ENCODE measurements around the gene BCL2L1.

BCL2L1 gene

GRCh38 chr20:31667315-31668285 is 55.1 kb downstream of the BCL2L1 start:
- no peak overlapping the region for H3K9ac ChIP-seq (ENCODE audit: low read depth, low read length)
- 94% methylated on average over 14 of the region's 15 CpGs for WGBS
- peaks cover 16% of the 10 kb centered on the region for H3K36me3 ChIP-seq (ENCODE audit: insufficient read depth, low read length)
- no peak overlapping the region for H3K27ac ChIP-seq (ENCODE audit: low read depth, low read length)
- H3K9me3 ChIP-seq (ENCODE audit: insufficient read depth, low read depth, low read length): no peaks in the 10 kb centered on the region
- no peaks in the 10 kb centered on the region for H3K27me3 ChIP-seq (ENCODE audit: insufficient read depth, low read length)
- 0 out of 2 replicates have a peak, but pooled peaks cover 5% of the 10 kb centered on the region for H3K4me1 ChIP-seq (ENCODE audit: insufficient read depth, low read length)
- no peak overlapping the region for H3K4me3 ChIP-seq (ENCODE audit: low read length)

GRCh38 chr20:31666258-31667042 is 56.2 kb downstream of the BCL2L1 start:
- H3K27ac ChIP-seq (ENCODE audit: low read depth, low read length): no peak overlapping the region
- H3K9ac ChIP-seq (ENCODE audit: low read depth, low read length): no peak overlapping the region
- H3K4me3 ChIP-seq (ENCODE audit: low read length): no peak overlapping the region
- peaks cover 16% of the 10 kb centered on the region for H3K36me3 ChIP-seq (ENCODE audit: insufficient read depth, low read length)
- WGBS: 79% methylated on average over 7 of the region's 7 CpGs
- 0 out of 2 replicates have a peak, but pooled peaks cover 5% of the 10 kb centered on the region for H3K4me1 ChIP-seq (ENCODE audit: insufficient read depth, low read length)
- no peaks in the 10 kb centered on the region for H3K27me3 ChIP-seq (ENCODE audit: insufficient read depth, low read length)
- H3K9me3 ChIP-seq (ENCODE audit: insufficient read depth, low read depth, low read length): no peaks in the 10 kb centered on the region

DNA sequence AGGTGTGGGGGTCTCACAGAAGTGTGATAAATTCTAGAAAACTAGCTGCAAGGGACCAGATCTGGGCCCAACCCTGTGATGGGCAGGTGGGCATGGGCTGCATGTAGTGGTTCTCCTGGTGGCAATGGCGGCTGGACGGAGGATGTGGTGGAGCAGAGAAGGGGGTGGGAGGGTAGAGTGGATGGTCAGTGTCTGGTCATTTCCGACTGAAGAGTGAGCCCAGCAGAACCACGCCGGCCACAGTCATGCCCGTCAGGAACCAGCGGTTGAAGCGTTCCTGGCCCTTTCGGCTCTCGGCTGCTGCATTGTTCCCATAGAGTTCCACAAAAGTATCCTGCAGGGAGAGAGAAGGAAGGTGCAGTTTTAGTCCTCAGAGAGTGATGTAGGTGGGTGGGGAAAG is 56.9 kb downstream of the BCL2L1 start:
- Histone ChIP-seq H3K4me3 (ENCODE audit: low read length) (no peak overlapping the region), H3K4me1 (ENCODE audit: insufficient read depth, low read length) (0 out of 2 replicates have a peak, but pooled peaks cover 5% of the 10 kb centered on the region), H3K9ac (ENCODE audit: low read depth, low read length) (no peak overlapping the region), H3K36me3 (ENCODE audit: insufficient read depth, low read length) (peaks cover 14% of the 10 kb centered on the region), H3K9me3 (ENCODE audit: insufficient read depth, low read depth, low read length) (no peaks in the 10 kb centered on the region), H3K27me3 (ENCODE audit: insufficient read depth, low read length) (no peaks in the 10 kb centered on the region), H3K27ac (ENCODE audit: low read depth, low read length) (no peak overlapping the region)
- WGBS: 94% methylated on average over 10 of the region's 10 CpGs

DNA sequence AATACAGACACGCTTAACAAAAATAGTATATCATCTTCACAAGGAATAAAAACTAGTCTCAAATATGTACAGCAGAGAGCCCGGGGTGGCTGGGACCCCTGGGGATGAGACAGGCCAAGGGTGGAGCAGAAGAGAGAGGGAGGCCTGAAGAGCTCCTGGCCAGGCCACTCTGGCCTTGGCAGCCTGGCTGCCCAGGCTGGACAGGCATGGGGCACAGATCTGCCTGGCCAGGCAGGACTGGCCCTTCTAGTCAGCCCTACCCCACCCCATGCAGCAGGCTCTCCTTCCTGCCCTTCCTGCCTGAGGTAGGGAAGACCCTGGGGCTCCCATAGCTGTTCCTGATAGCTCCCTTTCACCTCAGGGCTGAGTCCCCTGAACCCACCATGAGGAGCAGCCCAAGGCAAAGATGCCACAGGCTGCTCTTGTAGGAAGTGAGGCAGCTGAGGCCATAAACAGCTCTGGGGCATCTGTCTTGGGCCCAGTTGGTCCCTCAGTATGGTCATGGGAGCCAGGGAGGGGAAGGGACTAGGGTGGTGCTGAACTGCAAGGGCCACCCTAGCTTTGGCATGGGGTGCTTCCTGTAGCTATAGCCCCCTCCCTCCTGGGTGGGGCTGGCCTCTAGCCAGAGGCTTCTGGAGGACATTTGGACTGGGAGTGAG is 57.8 kb downstream of the BCL2L1 start:
- Histone ChIP-seq H3K36me3 (ENCODE audit: insufficient read depth, low read length) (peaks cover 14% of the 10 kb centered on the region), H3K9me3 (ENCODE audit: insufficient read depth, low read depth, low read length) (no peaks in the 10 kb centered on the region), H3K9ac (ENCODE audit: low read depth, low read length) (no peak overlapping the region), H3K27ac (ENCODE audit: low read depth, low read length) (no peak overlapping the region), H3K4me1 (ENCODE audit: insufficient read depth, low read length) (0 out of 2 replicates have a peak, but pooled peaks cover 5% of the 10 kb centered on the region), H3K27me3 (ENCODE audit: insufficient read depth, low read length) (no peaks in the 10 kb centered on the region), H3K4me3 (ENCODE audit: low read length) (no peak overlapping the region)
- WGBS: 86% methylated on average over 2 of the region's 2 CpGs

DNA sequence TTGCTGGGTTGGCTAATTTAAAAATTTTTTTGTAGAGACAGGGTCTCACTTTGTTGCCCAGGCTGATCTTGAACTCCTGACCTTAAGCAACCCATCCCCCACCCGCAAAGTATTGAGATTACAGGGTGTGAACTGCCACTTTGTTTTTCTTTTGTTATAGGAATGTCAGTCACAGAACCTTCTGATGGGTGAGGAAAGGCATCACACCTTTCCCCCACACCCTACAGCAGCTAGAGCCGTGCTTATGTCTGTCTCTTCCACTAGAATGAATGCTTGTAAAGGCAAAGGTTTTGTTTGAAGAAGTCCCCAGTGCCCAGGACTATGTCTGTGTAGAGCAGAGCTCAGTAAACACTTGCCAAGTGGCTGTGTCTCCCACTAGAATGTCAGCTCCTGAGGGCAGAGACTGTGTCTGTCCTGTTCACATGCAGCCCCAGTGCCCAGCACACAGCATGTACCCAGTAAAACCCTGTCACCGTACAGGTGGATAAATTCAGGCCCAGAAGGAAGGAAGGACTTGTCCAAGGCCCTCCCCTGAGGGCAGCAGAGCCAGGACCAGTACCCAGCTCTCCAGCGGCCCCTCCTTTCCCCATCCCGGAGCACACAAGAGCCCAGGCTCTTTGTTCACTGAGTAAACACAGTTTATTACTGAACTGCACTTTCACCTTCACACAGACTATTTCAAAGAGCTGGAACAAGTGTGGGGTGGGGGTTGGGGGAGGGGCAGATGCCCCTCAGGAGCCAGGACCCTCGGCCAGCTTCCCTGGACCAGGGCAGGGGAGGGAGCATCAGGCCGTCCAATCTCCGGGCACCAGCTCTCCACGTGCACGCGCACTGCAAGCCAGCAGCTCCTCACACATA is 58.6 kb downstream of the BCL2L1 start:
- H3K36me3 ChIP-seq (ENCODE audit: insufficient read depth, low read length): peaks cover 14% of the 10 kb centered on the region
- no peaks in the 10 kb centered on the region for H3K9me3 ChIP-seq (ENCODE audit: insufficient read depth, low read depth, low read length)
- WGBS: 78% methylated on average over 10 of the region's 11 CpGs
- H3K27me3 ChIP-seq (ENCODE audit: insufficient read depth, low read length): no peaks in the 10 kb centered on the region
- no peak overlapping the region for H3K4me3 ChIP-seq (ENCODE audit: low read length)
- no peak overlapping the region for H3K9ac ChIP-seq (ENCODE audit: low read depth, low read length)
- 0 out of 2 replicates have a peak, but pooled peaks cover 5% of the 10 kb centered on the region for H3K4me1 ChIP-seq (ENCODE audit: insufficient read depth, low read length)
- no peak overlapping the region for H3K27ac ChIP-seq (ENCODE audit: low read depth, low read length)

- no peak overlapping the region for H3K4me3 ChIP-seq (ENCODE audit: low read length)
- H3K4me1 ChIP-seq (ENCODE audit: insufficient read depth, low read length): 0 out of 2 replicates have a peak, but pooled peaks cover 5% of the 10 kb centered on the region
- H3K27me3 ChIP-seq (ENCODE audit: insufficient read depth, low read length): no peaks in the 10 kb centered on the region
- peaks cover 14% of the 10 kb centered on the region for H3K36me3 ChIP-seq (ENCODE audit: insufficient read depth, low read length)
- no peak overlapping the region for H3K27ac ChIP-seq (ENCODE audit: low read depth, low read length)
- no peaks in the 10 kb centered on the region for H3K9me3 ChIP-seq (ENCODE audit: insufficient read depth, low read depth, low read length)
- H3K9ac ChIP-seq (ENCODE audit: low read depth, low read length): no peak overlapping the region
- WGBS: 91% methylated on average over 1 of the region's 2 CpGs
Measured at GRCh38 chr20:31663524-31663837, 59.2 kb downstream of the BCL2L1 start.

- H3K4me1 ChIP-seq (ENCODE audit: insufficient read depth, low read length): 0 out of 2 replicates have a peak, but pooled peaks cover 5% of the 10 kb centered on the region
- no peak overlapping the region for H3K4me3 ChIP-seq (ENCODE audit: low read length)
- no peaks in the 10 kb centered on the region for H3K9me3 ChIP-seq (ENCODE audit: insufficient read depth, low read depth, low read length)
- no peaks in the 10 kb centered on the region for H3K27me3 ChIP-seq (ENCODE audit: insufficient read depth, low read length)
- H3K9ac ChIP-seq (ENCODE audit: low read depth, low read length): no peak overlapping the region
- 72% methylated on average over 6 of the region's 6 CpGs for WGBS
- H3K27ac ChIP-seq (ENCODE audit: low read depth, low read length): no peak overlapping the region
- H3K36me3 ChIP-seq (ENCODE audit: insufficient read depth, low read length): peaks cover 14% of the 10 kb centered on the region
Measured at GRCh38 chr20:31662372-31662854, 60.3 kb downstream of the BCL2L1 start.

DNA sequence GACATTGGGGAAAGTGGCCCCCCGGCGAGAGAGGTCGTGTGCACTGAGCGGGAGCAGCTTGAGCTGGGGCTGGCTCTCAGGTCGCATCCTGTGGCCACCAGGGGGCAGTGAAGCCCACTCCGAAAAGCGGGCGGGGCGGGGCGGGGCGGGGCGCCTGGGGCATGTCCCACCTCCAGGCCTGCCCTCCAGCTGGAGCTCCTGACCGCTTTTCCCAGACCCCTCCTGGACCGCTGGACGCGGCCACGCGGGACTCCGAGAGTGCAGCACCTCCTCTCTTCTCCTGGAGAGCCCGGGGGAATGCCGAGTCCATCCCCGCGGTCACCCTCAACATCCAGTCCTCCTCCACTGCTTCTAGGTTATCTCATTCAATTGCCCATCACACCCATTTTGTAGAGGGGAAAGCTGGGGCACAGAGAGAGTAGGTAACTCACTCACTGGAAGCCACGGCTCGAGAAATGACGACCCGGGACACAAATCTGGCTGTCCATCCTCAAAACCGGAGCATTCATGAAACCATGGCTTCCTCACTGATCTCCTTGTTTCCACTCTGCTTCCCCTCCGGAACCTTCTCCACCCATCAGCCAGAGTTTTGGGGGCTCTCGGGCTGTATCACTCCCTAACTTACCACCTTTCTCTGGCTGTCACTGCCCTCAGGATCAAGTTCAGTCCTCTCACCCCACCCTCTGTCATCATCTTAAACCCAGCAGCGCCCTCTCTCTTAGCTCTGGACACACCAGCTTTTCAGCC is 60.9 kb downstream of the BCL2L1 start:
- 0 out of 2 replicates have a peak, but pooled peaks cover 5% of the 10 kb centered on the region for H3K4me1 ChIP-seq (ENCODE audit: insufficient read depth, low read length)
- H3K4me3 ChIP-seq (ENCODE audit: low read length): peak overlapping the region; percentile 49
- H3K27me3 ChIP-seq (ENCODE audit: insufficient read depth, low read length): no peaks in the 10 kb centered on the region
- H3K36me3 ChIP-seq (ENCODE audit: insufficient read depth, low read length): peaks cover 14% of the 10 kb centered on the region
- no peak overlapping the region for H3K27ac ChIP-seq (ENCODE audit: low read depth, low read length)
- H3K9me3 ChIP-seq (ENCODE audit: insufficient read depth, low read depth, low read length): no peaks in the 10 kb centered on the region
- 9% methylated on average over 31 of the region's 31 CpGs for WGBS
- H3K9ac ChIP-seq (ENCODE audit: low read depth, low read length): no peak overlapping the region

DNA sequence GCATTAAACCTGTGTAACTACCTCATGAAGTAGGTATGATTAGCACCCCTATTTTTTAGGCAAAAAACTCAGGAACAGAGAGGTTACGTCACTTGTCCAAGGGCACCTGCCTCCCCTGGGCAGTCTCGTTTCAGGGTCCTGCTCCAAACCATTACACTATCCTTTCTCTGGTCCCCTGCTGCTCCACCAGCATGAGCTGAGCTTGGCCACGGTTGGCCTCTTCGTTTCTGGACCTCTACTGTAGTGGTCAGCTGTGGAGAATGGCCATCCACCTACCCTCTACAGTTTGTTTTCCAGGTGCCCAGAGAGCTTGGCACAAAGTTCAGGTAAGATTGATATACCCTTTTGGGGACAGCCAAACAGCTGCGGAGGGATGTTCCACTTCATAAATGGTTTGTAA is 68.1 kb downstream of the BCL2L1 start:
- Histone ChIP-seq H3K36me3 (ENCODE audit: insufficient read depth, low read length) (no peaks in the 10 kb centered on the region), H3K9ac (ENCODE audit: low read depth, low read length) (no peak overlapping the region), H3K27ac (ENCODE audit: low read depth, low read length) (no peak overlapping the region), H3K9me3 (ENCODE audit: insufficient read depth, low read depth, low read length) (no peaks in the 10 kb centered on the region), H3K4me3 (ENCODE audit: low read length) (no peak overlapping the region), H3K27me3 (ENCODE audit: insufficient read depth, low read length) (no peaks in the 10 kb centered on the region), H3K4me1 (ENCODE audit: insufficient read depth, low read length) (no peaks in the 10 kb centered on the region)
- 83% methylated on average over 4 of the region's 5 CpGs for WGBS

DNA sequence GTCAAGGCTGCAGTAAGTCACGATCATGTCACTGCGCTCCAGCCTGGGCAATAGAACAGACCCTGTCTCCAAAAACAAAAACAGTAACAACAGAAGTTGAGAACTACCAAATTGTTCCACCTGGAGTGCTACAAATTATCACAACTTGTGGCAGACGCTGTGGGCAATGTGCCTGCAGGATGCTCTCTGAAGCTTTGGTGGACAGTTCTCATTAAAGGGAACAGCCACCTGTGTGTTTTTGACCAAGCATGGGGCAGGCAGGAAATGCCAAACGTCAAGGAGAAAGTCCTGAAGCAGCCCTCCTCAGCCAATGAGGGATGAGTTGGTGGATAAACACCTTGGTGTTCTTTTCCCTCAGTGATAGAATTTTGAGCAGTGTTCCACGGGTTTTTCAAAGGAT is 69.1 kb downstream of the BCL2L1 start:
- H3K9ac ChIP-seq (ENCODE audit: low read depth, low read length): no peak overlapping the region
- no peaks in the 10 kb centered on the region for H3K27me3 ChIP-seq (ENCODE audit: insufficient read depth, low read length)
- H3K27ac ChIP-seq (ENCODE audit: low read depth, low read length): no peak overlapping the region
- H3K9me3 ChIP-seq (ENCODE audit: insufficient read depth, low read depth, low read length): no peaks in the 10 kb centered on the region
- no peaks in the 10 kb centered on the region for H3K36me3 ChIP-seq (ENCODE audit: insufficient read depth, low read length)
- 68% methylated on average over 5 of the region's 5 CpGs for WGBS
- H3K4me1 ChIP-seq (ENCODE audit: insufficient read depth, low read length): no peaks in the 10 kb centered on the region
- H3K4me3 ChIP-seq (ENCODE audit: low read length): no peak overlapping the region

Data from HUES64 (cell line).